H9 (cell line): Measurements from ENCODE around the gene TMEM92. TPM values are rescaled to one million over a fixed set of nuclear protein-coding genes. Genes with fewer than 3 reads are reported as not detected.

Experiments
- DNase-seq: peaks from one replicate; pipeline ENCODE4 v3.0.0-alpha.2; 2017
- H2AFZ ChIP-seq: one replicate; pipeline ENCODE4 v1.6.1; 2013; ENCODE audit warnings: mild to moderate bottlenecking, low read length, control low read depth, moderate library complexity
- H2AK5ac ChIP-seq: 2 replicates; pipeline ENCODE4 v1.6.1; 2013; ENCODE audit warnings: low read length, control low read depth, mixed read lengths; ENCODE audit not compliant: insufficient read length
- H2BK120ac ChIP-seq: one replicate; pipeline ENCODE4 v1.6.1; 2013; ENCODE audit warnings: low read depth, mild to moderate bottlenecking, low read length, control low read depth, inconsistent platforms; ENCODE audit not compliant: poor library complexity, severe bottlenecking
- H2BK12ac ChIP-seq: 2 replicates; pipeline ENCODE4 v1.6.1; 2013; ENCODE audit warnings: low read length, control low read depth, mixed read lengths, low read depth; ENCODE audit not compliant: insufficient read length
- H2BK15ac ChIP-seq: 2 replicates; pipeline ENCODE4 v1.6.1; 2013; ENCODE audit warnings: low read depth, low read length, control low read depth
- H2BK20ac ChIP-seq: one replicate; pipeline ENCODE4 v1.6.1; 2013; ENCODE audit warnings: low read depth, mild to moderate bottlenecking, low read length, control low read depth, inconsistent platforms; ENCODE audit not compliant: poor library complexity, severe bottlenecking
- H2BK5ac ChIP-seq: 2 replicates; pipeline ENCODE4 v1.6.1; 2013; ENCODE audit warnings: low read length, control low read depth, mixed read lengths; ENCODE audit not compliant: insufficient read length
- H3K14ac ChIP-seq: 2 replicates; pipeline ENCODE4 v1.6.1; 2013; ENCODE audit warnings: low read length, control low read depth; ENCODE audit not compliant: insufficient read depth
- H3K18ac ChIP-seq: 2 replicates; pipeline ENCODE4 v1.6.1; 2013; ENCODE audit warnings: low read depth, mild to moderate bottlenecking, mixed read lengths, low read length, control low read depth; ENCODE audit not compliant: insufficient read length
- H3K23ac ChIP-seq: 2 replicates; pipeline ENCODE4 v1.6.1; 2013; ENCODE audit warnings: low read length, control low read depth, mixed read lengths, low read depth; ENCODE audit not compliant: insufficient read length
- H3K23me2 ChIP-seq: 2 replicates; pipeline ENCODE4 v1.6.1; 2013; ENCODE audit warnings: low read depth, mild to moderate bottlenecking, mixed read lengths, low read length, control low read depth; ENCODE audit not compliant: insufficient read length, poor library complexity, severe bottlenecking
- H3K27ac ChIP-seq: 2 replicates; pipeline ENCODE4 v1.5.1; 2013; ENCODE audit warnings: low read length, control low read depth, mixed read lengths, low read depth; ENCODE audit not compliant: insufficient read length
- H3K27me3 ChIP-seq: 2 replicates; pipeline ENCODE4 v1.6.1; 2013; ENCODE audit warnings: low read length, control low read depth, inconsistent platforms; ENCODE audit not compliant: insufficient read depth
- H3K4ac ChIP-seq: 2 replicates; pipeline ENCODE4 v1.6.1; 2013; ENCODE audit warnings: low read depth, mild to moderate bottlenecking, control low read depth, inconsistent platforms, low read length, moderate library complexity
- H3K4me1 ChIP-seq: 2 replicates; pipeline ENCODE4 v1.6.1; 2013; ENCODE audit warnings: low read length, control low read depth, inconsistent platforms; ENCODE audit not compliant: insufficient read depth
- H3K4me2 ChIP-seq: 2 replicates; pipeline ENCODE4 v1.6.1; 2013; ENCODE audit warnings: low read length, control low read depth, mixed read lengths; ENCODE audit not compliant: insufficient read length, insufficient read depth
- H3K56ac ChIP-seq: 2 replicates; pipeline ENCODE4 v1.6.1; 2013; ENCODE audit warnings: low read depth, mild to moderate bottlenecking, mixed read lengths, low read length, control low read depth; ENCODE audit not compliant: insufficient read length
- H3K79me1 ChIP-seq: 2 replicates; pipeline ENCODE4 v1.6.1; 2013; ENCODE audit warnings: low read depth, mild to moderate bottlenecking, moderate library complexity, low read length, control low read depth, inconsistent platforms; ENCODE audit not compliant: insufficient read depth, poor library complexity, severe bottlenecking
- H3K79me2 ChIP-seq: 2 replicates; pipeline ENCODE4 v1.6.1; 2013; ENCODE audit warnings: low read length, control low read depth, inconsistent platforms; ENCODE audit not compliant: insufficient read depth
- H3K9ac ChIP-seq: 2 replicates; pipeline ENCODE4 v1.6.1; 2013; ENCODE audit warnings: low read length, control low read depth, mixed read lengths; ENCODE audit not compliant: insufficient read length; ENCODE audit errors: extremely low read depth
- H3K9me3 ChIP-seq: one replicate; pipeline ENCODE4 v1.6.1; 2013; ENCODE audit warnings: low read depth, low read length, inconsistent platforms; ENCODE audit not compliant: control insufficient read depth
- H3T11ph ChIP-seq: one replicate; pipeline ENCODE4 v1.6.1; 2013; ENCODE audit warnings: mild to moderate bottlenecking, low read length, control low read depth, inconsistent platforms
- H4K20me1 ChIP-seq: one replicate; pipeline ENCODE4 v1.6.1; 2013; ENCODE audit not compliant: control insufficient read depth, insufficient read length, insufficient read depth
- H4K5ac ChIP-seq: 2 replicates; pipeline ENCODE4 v1.6.1; 2013; ENCODE audit warnings: low read depth, mild to moderate bottlenecking, mixed read lengths, low read length, control low read depth; ENCODE audit not compliant: insufficient read length
- H4K8ac ChIP-seq: replicated peaks from 2 replicates; pipeline ENCODE4 v1.6.1; 2013; ENCODE audit warnings: low read length, control low read depth, mixed read lengths, low read depth; ENCODE audit not compliant: insufficient read length
- H4K91ac ChIP-seq: 2 replicates; pipeline ENCODE4 v1.6.1; 2013; ENCODE audit warnings: low read depth, mild to moderate bottlenecking, moderate library complexity, mixed read lengths, low read length, control low read depth; ENCODE audit not compliant: insufficient read length
- H3K27ac Mint-ChIP-seq, 3 experiments: 2 replicates in 2 of 3; 3 replicates in 1 of 3; pipeline ENCODE4 v1.8.0; 2020 to 2021; ENCODE audit warnings: mixed read lengths in 3 of 3, mild to moderate bottlenecking in 1 of 3, moderate library complexity in 1 of 3
- H3K27me3 Mint-ChIP-seq: 2 replicates; pipeline ENCODE4 v1.8.0; 2021; ENCODE audit warnings: low read depth, mild to moderate bottlenecking, moderate library complexity, mixed read lengths
- H3K36me3 Mint-ChIP-seq, 3 experiments: 2 replicates in 2 of 3; 3 replicates in 1 of 3; pipeline ENCODE4 v1.8.0; 2020 to 2021; ENCODE audit warnings: low read depth in 3 of 3, mixed read lengths in 3 of 3; ENCODE audit not compliant: insufficient read depth in 1 of 3
- H3K4me1 Mint-ChIP-seq, 2 experiments: 2 replicates each; pipeline ENCODE4 v1.8.0; 2020; ENCODE audit warnings: mixed read lengths in 2 of 2
- H3K4me3 Mint-ChIP-seq, 2 experiments: 2 replicates in 1 of 2; 3 replicates in 1 of 2; pipeline ENCODE4 v1.8.0; 2020 to 2021; ENCODE audit warnings: mild to moderate bottlenecking in 2 of 2, mixed read lengths in 2 of 2, moderate library complexity in 1 of 2
- H3K9me3 Mint-ChIP-seq, 2 experiments: 2 replicates in 1 of 2; 3 replicates in 1 of 2; pipeline ENCODE4 v1.8.0; 2020; ENCODE audit warnings: mild to moderate bottlenecking in 2 of 2, mixed read lengths in 2 of 2, moderate library complexity in 1 of 2
- WGBS: extraction: QIAGEN DNeasy Blood & Tissue Kit; methylation state at CpG from one replicate; pipeline ENCODE4 v1.1.7; 2013; ENCODE audit warnings: missing lambda C conversion rate, low lambda C conversion rate, mixed read lengths; ENCODE audit not compliant: insufficient read length; ENCODE audit errors: extremely low coverage; 5-methylcytosine and 5-hydroxymethylcytosine counted together
- total RNA-seq: library from RNA; stranded (reverse); gene quantifications from 2 replicates; pipeline ENCODE4 v1.2.1, GENCODE V29; 2021
- TF ChIP-seq, protein P1 (sequence below): fragments of 200-600 bp; sonication (generic); conservative IDR thresholded peaks from 3 replicates; pipeline ENCODE4 v1.8.0; 2021; ENCODE audit warnings: antibody characterized with exemption, mild to moderate bottlenecking

The TMEM92 gene
- total RNA-seq, 1 experiment from 2014 or later = 10.9 TPM

DNA sequence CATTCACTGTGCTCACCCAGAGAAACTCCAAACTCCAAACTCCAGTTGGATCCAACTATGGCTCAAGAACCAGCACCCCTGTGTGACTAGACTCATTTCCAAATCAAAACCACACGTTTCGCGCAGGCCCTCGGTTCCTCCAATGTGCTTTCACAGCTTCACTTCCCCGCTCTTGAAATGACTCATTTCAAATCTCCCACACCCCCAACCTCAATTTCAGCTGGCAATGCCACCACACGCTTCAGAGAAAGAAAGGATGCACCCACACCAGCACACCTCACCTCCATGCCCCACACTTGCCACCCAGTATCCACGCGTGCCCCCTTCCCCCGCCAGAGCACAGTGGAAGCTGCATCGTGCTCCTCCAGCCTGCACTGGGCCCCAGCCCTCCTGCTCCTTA, 9.0 kb downstream of the TMEM92 start:
- H3K23me2 ChIP-seq = no peaks in the 10 kb centered on the region
- peaks cover 30 to 34% of the 10 kb centered on the region in 2 experiments for H3K4me1 Mint-ChIP-seq
- H3K56ac ChIP-seq = no peak overlapping the region
- H3K4me2 ChIP-seq = no peak overlapping the region
- H3K9me3 Mint-ChIP-seq = peaks cover 10 to 12% of the 10 kb centered on the region in 2 experiments; a peak in 4 of 5 replicates
- H4K91ac ChIP-seq = no peak overlapping the region
- H4K5ac ChIP-seq = no peak overlapping the region
- no peak overlapping the region for H3K18ac ChIP-seq
- peaks cover 2% of the 10 kb centered on the region; the same call in 1 of the 2 replicates for H3K4me1 ChIP-seq
- H3K9ac ChIP-seq = no peak overlapping the region
- H3K27ac Mint-ChIP-seq = no peak overlapping the region; a peak in 1 of 7 replicates
- H3K79me2 ChIP-seq = no peaks in the 10 kb centered on the region
- H3K36me3 Mint-ChIP-seq = peaks cover 16 to 27% (median 16%) of the 10 kb centered on the region in 3 experiments; a peak in 6 of 7 replicates
- no peak overlapping the region for H2BK20ac ChIP-seq
- no peaks in the 10 kb centered on the region for H3K9me3 ChIP-seq
- peak overlapping the region in 1 of 2 experiments; percentile 1; a peak in 1 of 5 replicates for H3K4me3 Mint-ChIP-seq
- H3K79me1 ChIP-seq = no peaks in the 10 kb centered on the region
- no peak overlapping the region for H2BK120ac ChIP-seq
- H3K27me3 Mint-ChIP-seq = peaks cover 16% of the 10 kb centered on the region
- H3K27me3 ChIP-seq = no peaks in the 10 kb centered on the region; the same call in 1 of the 2 replicates
- DNase-seq = no peak
- no peak overlapping the region for H2AFZ ChIP-seq
- no peak overlapping the region for H3K14ac ChIP-seq
- H2BK12ac ChIP-seq = no peak overlapping the region
- H2AK5ac ChIP-seq = no peak overlapping the region
- no peaks in the 10 kb centered on the region for H4K20me1 ChIP-seq
- H2BK15ac ChIP-seq = no peak overlapping the region
- TF ChIP-seq, protein P1, sequence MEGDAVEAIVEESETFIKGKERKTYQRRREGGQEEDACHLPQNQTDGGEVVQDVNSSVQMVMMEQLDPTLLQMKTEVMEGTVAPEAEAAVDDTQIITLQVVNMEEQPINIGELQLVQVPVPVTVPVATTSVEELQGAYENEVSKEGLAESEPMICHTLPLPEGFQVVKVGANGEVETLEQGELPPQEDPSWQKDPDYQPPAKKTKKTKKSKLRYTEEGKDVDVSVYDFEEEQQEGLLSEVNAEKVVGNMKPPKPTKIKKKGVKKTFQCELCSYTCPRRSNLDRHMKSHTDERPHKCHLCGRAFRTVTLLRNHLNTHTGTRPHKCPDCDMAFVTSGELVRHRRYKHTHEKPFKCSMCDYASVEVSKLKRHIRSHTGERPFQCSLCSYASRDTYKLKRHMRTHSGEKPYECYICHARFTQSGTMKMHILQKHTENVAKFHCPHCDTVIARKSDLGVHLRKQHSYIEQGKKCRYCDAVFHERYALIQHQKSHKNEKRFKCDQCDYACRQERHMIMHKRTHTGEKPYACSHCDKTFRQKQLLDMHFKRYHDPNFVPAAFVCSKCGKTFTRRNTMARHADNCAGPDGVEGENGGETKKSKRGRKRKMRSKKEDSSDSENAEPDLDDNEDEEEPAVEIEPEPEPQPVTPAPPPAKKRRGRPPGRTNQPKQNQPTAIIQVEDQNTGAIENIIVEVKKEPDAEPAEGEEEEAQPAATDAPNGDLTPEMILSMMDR = no peak
- no CpG with 5 or more reads among the region's 10 CpGs for WGBS
- H3K27ac ChIP-seq = no peak overlapping the region
- no peak overlapping the region for H3K4ac ChIP-seq
- no peak overlapping the region for H2BK5ac ChIP-seq
- no peak overlapping the region for H3K23ac ChIP-seq
- H4K8ac ChIP-seq = no peak overlapping the region
- H3T11ph ChIP-seq = no peak overlapping the region
